Measurements from ENCODE around the gene TUBB8B. TPM values are rescaled to one million over a fixed set of nuclear protein-coding genes. Genes with fewer than 3 reads are reported as not detected.
"Not testable (repeated sequence)": the region's sequence is repeated elsewhere in the genome, so short reads cannot be mapped to it uniquely, and the experiment has no call there.

TUBB8B gene
- not detected for total RNA-seq
- not detected for total RNA-seq (2013)

DNA sequence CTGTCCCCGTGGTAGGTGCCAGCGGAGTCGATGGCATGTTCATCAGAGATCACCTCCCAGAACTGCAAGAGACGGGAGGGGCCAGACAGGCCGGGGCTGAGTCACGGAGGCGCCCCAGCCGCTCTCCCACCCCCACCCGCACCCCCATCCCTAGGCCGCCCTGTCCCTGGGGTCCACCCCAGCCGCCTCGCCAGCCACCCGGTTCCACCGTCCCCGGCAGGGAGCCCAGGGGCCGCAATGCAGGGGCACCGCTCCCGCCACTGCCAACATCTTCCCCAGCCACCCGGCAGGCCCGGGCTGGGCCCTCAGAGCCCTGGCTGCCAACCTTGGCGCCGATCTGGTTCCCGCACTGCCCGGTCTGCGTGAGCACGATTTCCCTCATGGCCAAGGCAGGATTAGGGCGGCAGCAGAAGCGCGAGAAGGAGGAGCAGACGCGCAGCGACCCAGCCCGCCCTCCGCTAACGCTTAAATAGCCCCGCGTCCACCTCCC is at the start of gene TUBB8B:
Gene TUBB8B, minus strand, starts transcription at position 440 of the 490 bp plus-strand sequence. Its CDS starts 58 bp downstream, at position 382.
- DNase-seq; ATAC-seq; H3K27me3 Mint-ChIP-seq (ENCODE audit: low read depth in 2 of 2); H3K9me3 Mint-ChIP-seq; H3K36me3 Mint-ChIP-seq; H3K9me3 ChIP-seq (ENCODE audit: control insufficient read depth, insufficient read depth, low read length); intact Hi-C loops (cut with micrococcal nuclease); H3K27ac ChIP-seq (ENCODE audit: low read length); H3K27me3 ChIP-seq (ENCODE audit: control insufficient read depth, insufficient read depth, low read length); H3K4me1 ChIP-seq (ENCODE audit: control insufficient read depth, insufficient read depth, low read length); H3K4me3 Mint-ChIP-seq; H3K4me1 Mint-ChIP-seq; H3K4me3 ChIP-seq (ENCODE audit: low read length); H3K27ac Mint-ChIP-seq; H3K36me3 ChIP-seq (ENCODE audit: control insufficient read depth, insufficient read depth, low read length): not testable (repeated sequence)
- WGBS (ENCODE audit: insufficient coverage), result 78% methylated on average over 15 of the region's 37 CpGs

GRCh38 chr18:97252-97914 is 48.0 kb upstream of the TUBB8B start:
- intact Hi-C loops (cut with micrococcal nuclease); ATAC-seq; H3K27ac Mint-ChIP-seq; H3K4me1 Mint-ChIP-seq; H3K9me3 Mint-ChIP-seq; H3K4me3 Mint-ChIP-seq; H3K36me3 ChIP-seq (ENCODE audit: control insufficient read depth, insufficient read depth, low read length); H3K27ac ChIP-seq (ENCODE audit: low read length); H3K36me3 Mint-ChIP-seq; H3K9me3 ChIP-seq (ENCODE audit: control insufficient read depth, insufficient read depth, low read length); H3K4me3 ChIP-seq (ENCODE audit: low read length); H3K27me3 ChIP-seq (ENCODE audit: control insufficient read depth, insufficient read depth, low read length); DNase-seq; H3K4me1 ChIP-seq (ENCODE audit: control insufficient read depth, insufficient read depth, low read length): not testable (repeated sequence)
- peaks cover 12 to 13% of the 10 kb centered on the region in 2 donors for H3K27me3 Mint-ChIP-seq (ENCODE audit: low read depth in 2 of 2)
- TF ChIP-seq, protein P1, sequence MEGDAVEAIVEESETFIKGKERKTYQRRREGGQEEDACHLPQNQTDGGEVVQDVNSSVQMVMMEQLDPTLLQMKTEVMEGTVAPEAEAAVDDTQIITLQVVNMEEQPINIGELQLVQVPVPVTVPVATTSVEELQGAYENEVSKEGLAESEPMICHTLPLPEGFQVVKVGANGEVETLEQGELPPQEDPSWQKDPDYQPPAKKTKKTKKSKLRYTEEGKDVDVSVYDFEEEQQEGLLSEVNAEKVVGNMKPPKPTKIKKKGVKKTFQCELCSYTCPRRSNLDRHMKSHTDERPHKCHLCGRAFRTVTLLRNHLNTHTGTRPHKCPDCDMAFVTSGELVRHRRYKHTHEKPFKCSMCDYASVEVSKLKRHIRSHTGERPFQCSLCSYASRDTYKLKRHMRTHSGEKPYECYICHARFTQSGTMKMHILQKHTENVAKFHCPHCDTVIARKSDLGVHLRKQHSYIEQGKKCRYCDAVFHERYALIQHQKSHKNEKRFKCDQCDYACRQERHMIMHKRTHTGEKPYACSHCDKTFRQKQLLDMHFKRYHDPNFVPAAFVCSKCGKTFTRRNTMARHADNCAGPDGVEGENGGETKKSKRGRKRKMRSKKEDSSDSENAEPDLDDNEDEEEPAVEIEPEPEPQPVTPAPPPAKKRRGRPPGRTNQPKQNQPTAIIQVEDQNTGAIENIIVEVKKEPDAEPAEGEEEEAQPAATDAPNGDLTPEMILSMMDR (IDR thresholded peaks at IDR 0.05), result peak; percentile 27
- 63% methylated on average over 20 of the region's 31 CpGs for WGBS (ENCODE audit: insufficient coverage)

GRCh38 chr18:96767-97131 is 47.3 kb upstream of the TUBB8B start:
- H3K36me3 ChIP-seq (ENCODE audit: control insufficient read depth, insufficient read depth, low read length); intact Hi-C loops (cut with micrococcal nuclease); H3K36me3 Mint-ChIP-seq; H3K4me3 ChIP-seq (ENCODE audit: low read length); H3K4me1 Mint-ChIP-seq; H3K4me3 Mint-ChIP-seq; DNase-seq; H3K27me3 ChIP-seq (ENCODE audit: control insufficient read depth, insufficient read depth, low read length); H3K27ac ChIP-seq (ENCODE audit: low read length); H3K9me3 Mint-ChIP-seq; H3K9me3 ChIP-seq (ENCODE audit: control insufficient read depth, insufficient read depth, low read length); H3K27ac Mint-ChIP-seq; ATAC-seq; H3K4me1 ChIP-seq (ENCODE audit: control insufficient read depth, insufficient read depth, low read length): not testable (repeated sequence)
- WGBS (ENCODE audit: insufficient coverage), result 74% methylated on average over 7 of the region's 20 CpGs
- peaks cover 12 to 13% of the 10 kb centered on the region in 2 donors for H3K27me3 Mint-ChIP-seq (ENCODE audit: low read depth in 2 of 2)
- TF ChIP-seq, protein P1 (IDR thresholded peaks at IDR 0.05), result peak; percentile 50

- Mint-ChIP-seq H3K27me3 (ENCODE audit: low read depth in 2 of 2) (peaks cover 8 to 12% of the 10 kb centered on the region in 2 donors), H3K27ac (peak overlapping the region; percentile 78 to 82), H3K4me3 (peak overlapping the region; percentile 65)
- DNase-seq (peak in 1 of 2 donors; percentile 63), ATAC-seq (peak; percentile 49 to 52 (median 52))
- H3K9me3 Mint-ChIP-seq; H3K27ac ChIP-seq (ENCODE audit: low read length); H3K27me3 ChIP-seq (ENCODE audit: control insufficient read depth, insufficient read depth, low read length); H3K4me1 Mint-ChIP-seq; H3K36me3 ChIP-seq (ENCODE audit: control insufficient read depth, insufficient read depth, low read length); H3K9me3 ChIP-seq (ENCODE audit: control insufficient read depth, insufficient read depth, low read length); intact Hi-C loops (cut with micrococcal nuclease); H3K4me3 ChIP-seq (ENCODE audit: low read length); H3K36me3 Mint-ChIP-seq; H3K4me1 ChIP-seq (ENCODE audit: control insufficient read depth, insufficient read depth, low read length): not testable (repeated sequence)
- WGBS (ENCODE audit: insufficient coverage), result 87% methylated on average over 6 of the region's 37 CpGs
Observed at GRCh38 chr18:96101-96766, 46.8 kb upstream of the TUBB8B start.

- H3K27ac Mint-ChIP-seq, result peak overlapping the region; percentile 78 to 82
- H3K4me1 ChIP-seq (ENCODE audit: control insufficient read depth, insufficient read depth, low read length); H3K4me3 ChIP-seq (ENCODE audit: low read length); H3K27me3 ChIP-seq (ENCODE audit: control insufficient read depth, insufficient read depth, low read length); H3K27me3 Mint-ChIP-seq (ENCODE audit: low read depth in 2 of 2); H3K36me3 ChIP-seq (ENCODE audit: control insufficient read depth, insufficient read depth, low read length); H3K9me3 ChIP-seq (ENCODE audit: control insufficient read depth, insufficient read depth, low read length); H3K4me1 Mint-ChIP-seq; H3K9me3 Mint-ChIP-seq; intact Hi-C loops (cut with micrococcal nuclease); H3K4me3 Mint-ChIP-seq; H3K27ac ChIP-seq (ENCODE audit: low read length); H3K36me3 Mint-ChIP-seq: not testable (repeated sequence)
- ATAC-seq, result peak in 1 of 3 donors; percentile 16
- WGBS (ENCODE audit: insufficient coverage), result 97% methylated on average over 7 of the region's 18 CpGs
- peak in 1 of 2 donors; percentile 17 for DNase-seq
Observed at GRCh38 chr18:95580-95979, 46.2 kb upstream of the TUBB8B start.

GRCh38 chr18:93897-94408 is 44.5 kb upstream of the TUBB8B start:
- intact Hi-C loops (cut with micrococcal nuclease); H3K36me3 ChIP-seq (ENCODE audit: control insufficient read depth, insufficient read depth, low read length); H3K4me1 Mint-ChIP-seq; H3K9me3 ChIP-seq (ENCODE audit: control insufficient read depth, insufficient read depth, low read length); H3K4me1 ChIP-seq (ENCODE audit: control insufficient read depth, insufficient read depth, low read length); H3K27me3 ChIP-seq (ENCODE audit: control insufficient read depth, insufficient read depth, low read length); H3K36me3 Mint-ChIP-seq; H3K4me3 Mint-ChIP-seq; H3K27me3 Mint-ChIP-seq (ENCODE audit: low read depth in 2 of 2); H3K9me3 Mint-ChIP-seq; H3K27ac ChIP-seq (ENCODE audit: low read length); H3K4me3 ChIP-seq (ENCODE audit: low read length): not testable (repeated sequence)
- WGBS (ENCODE audit: insufficient coverage), result 78% methylated on average over 5 of the region's 6 CpGs
- ATAC-seq, result peak; percentile 33 to 52 (median 41)
- H3K27ac Mint-ChIP-seq, result peak overlapping the region; percentile 38 to 46
- peak in 1 of 2 donors; percentile 6 for DNase-seq
